ENCODE data around the gene AP3S2.

GRCh38 chr15:89822951-89823711 is 70.7 kb downstream of the AP3S2 start:
- TF ChIP-seq CTCF (IDR thresholded peaks at IDR 0.05) (no peak), POLR2A (IDR thresholded peaks at IDR 0.05) (no peak)

All from transverse colon (tissue), 3 donors.